ENCODE measurements around the gene MYL4. TPM values are rescaled to one million over a fixed set of nuclear protein-coding genes. Genes with fewer than 3 reads are reported as not detected.

MYL4 gene
- total and polyA plus RNA-seq, 2 of the 8 experiments (the other 6 are each of a cell fraction or from before 2014, with no cell fraction given) = 0.12 TPM; not detected in 1

DNA sequence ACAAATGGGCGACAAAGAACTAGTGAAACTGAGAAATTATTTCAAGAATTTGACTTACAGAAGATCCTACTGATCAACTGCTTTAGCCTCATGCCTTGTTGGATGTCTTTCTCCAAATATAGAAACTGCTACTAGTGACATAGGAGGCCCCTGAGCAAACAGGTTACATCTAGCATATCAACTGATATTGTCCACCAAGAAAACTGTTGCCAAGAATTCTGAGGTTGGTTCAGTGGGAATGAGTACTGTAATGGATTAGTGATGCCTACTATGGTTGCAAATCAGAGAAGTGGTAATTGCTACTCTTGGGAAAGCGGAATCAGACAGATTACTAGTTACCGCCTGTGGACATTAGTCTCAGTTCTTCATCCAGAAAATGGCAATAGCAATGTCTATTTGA, 30.0 kb upstream of the MYL4 start (continued):
- no peak for TF ChIP-seq JUND (IDR thresholded peaks at IDR 0.05; ENCODE audit: low read length)
- TF ChIP-seq HDAC6 (IDR thresholded peaks at IDR 0.05; ENCODE audit: low read depth, low read length) = no peak
- TF ChIP-seq, protein P1, sequence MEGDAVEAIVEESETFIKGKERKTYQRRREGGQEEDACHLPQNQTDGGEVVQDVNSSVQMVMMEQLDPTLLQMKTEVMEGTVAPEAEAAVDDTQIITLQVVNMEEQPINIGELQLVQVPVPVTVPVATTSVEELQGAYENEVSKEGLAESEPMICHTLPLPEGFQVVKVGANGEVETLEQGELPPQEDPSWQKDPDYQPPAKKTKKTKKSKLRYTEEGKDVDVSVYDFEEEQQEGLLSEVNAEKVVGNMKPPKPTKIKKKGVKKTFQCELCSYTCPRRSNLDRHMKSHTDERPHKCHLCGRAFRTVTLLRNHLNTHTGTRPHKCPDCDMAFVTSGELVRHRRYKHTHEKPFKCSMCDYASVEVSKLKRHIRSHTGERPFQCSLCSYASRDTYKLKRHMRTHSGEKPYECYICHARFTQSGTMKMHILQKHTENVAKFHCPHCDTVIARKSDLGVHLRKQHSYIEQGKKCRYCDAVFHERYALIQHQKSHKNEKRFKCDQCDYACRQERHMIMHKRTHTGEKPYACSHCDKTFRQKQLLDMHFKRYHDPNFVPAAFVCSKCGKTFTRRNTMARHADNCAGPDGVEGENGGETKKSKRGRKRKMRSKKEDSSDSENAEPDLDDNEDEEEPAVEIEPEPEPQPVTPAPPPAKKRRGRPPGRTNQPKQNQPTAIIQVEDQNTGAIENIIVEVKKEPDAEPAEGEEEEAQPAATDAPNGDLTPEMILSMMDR (IDR thresholded peaks at IDR 0.05; ENCODE audit: control extremely low read depth in 1 of 3, insufficient read depth in 1 of 3, low read depth in 1 of 3, low read length in 3 of 3) = no peak
